Kidney epithelial cell (primary cell): ENCODE data around the gene DHFR. TPM values are rescaled to one million over a fixed set of nuclear protein-coding genes. Genes with fewer than 3 reads are reported as not detected.

ENCODE experiments used
- DNase-seq: peaks from one replicate; pipeline ENCODE4 v3.0.0-alpha.2; 2010; ENCODE audit warnings: low read depth
- H3K27me3 ChIP-seq: 2 replicates; pipeline ENCODE4 v1.6.0; 2011; ENCODE audit warnings: low read length; ENCODE audit not compliant: control insufficient read depth, insufficient read depth
- H3K36me3 ChIP-seq: 2 replicates; pipeline ENCODE4 v1.5.1; 2011; ENCODE audit warnings: low read length; ENCODE audit not compliant: control insufficient read depth, insufficient read depth
- H3K4me3 ChIP-seq: 2 replicates; pipeline ENCODE4 v1.5.1; 2011; ENCODE audit warnings: low read depth, mild to moderate bottlenecking, control low read depth, low read length
- total RNA-seq: library from RNA; depleted of rRNA; stranded (reverse); fragments of >200 nt; gene quantifications from 2 replicates; pipeline ENCODE4 v1.2.3, GENCODE V29; 2015
- TF ChIP-seq, protein P1 (sequence below): IDR thresholded peaks from 2 replicates; pipeline ENCODE4 v1.5.1; 2011; ENCODE audit warnings: mild to moderate bottlenecking, moderate library complexity, low read length, control low read depth, inconsistent platforms; ENCODE audit not compliant: insufficient read depth, poor library complexity, severe bottlenecking

The DHFR gene
- total RNA-seq, 1 donor from 2014 or later = 18.5 TPM

DNA sequence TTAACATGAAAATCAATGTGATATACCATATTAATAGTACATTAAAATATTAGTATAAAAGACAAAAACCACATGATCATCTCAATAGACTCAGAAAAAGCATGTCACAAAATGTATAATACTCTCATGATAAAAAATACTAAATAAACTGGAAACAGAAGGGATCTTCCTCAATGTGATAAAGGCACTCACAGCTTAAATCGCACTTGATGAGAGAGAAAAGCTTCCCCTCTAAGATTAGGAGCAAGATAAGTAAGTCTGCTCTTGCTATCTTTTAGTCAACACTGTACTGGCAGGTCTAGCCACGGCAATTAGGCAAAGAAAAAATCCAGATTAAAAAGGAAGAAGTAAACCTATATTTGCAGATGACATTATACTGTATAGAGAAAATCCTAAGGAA is 22.1 kb downstream of the DHFR start:
- TF ChIP-seq, protein P1, sequence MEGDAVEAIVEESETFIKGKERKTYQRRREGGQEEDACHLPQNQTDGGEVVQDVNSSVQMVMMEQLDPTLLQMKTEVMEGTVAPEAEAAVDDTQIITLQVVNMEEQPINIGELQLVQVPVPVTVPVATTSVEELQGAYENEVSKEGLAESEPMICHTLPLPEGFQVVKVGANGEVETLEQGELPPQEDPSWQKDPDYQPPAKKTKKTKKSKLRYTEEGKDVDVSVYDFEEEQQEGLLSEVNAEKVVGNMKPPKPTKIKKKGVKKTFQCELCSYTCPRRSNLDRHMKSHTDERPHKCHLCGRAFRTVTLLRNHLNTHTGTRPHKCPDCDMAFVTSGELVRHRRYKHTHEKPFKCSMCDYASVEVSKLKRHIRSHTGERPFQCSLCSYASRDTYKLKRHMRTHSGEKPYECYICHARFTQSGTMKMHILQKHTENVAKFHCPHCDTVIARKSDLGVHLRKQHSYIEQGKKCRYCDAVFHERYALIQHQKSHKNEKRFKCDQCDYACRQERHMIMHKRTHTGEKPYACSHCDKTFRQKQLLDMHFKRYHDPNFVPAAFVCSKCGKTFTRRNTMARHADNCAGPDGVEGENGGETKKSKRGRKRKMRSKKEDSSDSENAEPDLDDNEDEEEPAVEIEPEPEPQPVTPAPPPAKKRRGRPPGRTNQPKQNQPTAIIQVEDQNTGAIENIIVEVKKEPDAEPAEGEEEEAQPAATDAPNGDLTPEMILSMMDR = no peak
- Histone ChIP-seq H3K36me3 (peaks cover 1% of the 10 kb centered on the region), H3K4me3 (no peak overlapping the region), H3K27me3 (no peaks in the 10 kb centered on the region)
- DNase-seq = no peak

DNA sequence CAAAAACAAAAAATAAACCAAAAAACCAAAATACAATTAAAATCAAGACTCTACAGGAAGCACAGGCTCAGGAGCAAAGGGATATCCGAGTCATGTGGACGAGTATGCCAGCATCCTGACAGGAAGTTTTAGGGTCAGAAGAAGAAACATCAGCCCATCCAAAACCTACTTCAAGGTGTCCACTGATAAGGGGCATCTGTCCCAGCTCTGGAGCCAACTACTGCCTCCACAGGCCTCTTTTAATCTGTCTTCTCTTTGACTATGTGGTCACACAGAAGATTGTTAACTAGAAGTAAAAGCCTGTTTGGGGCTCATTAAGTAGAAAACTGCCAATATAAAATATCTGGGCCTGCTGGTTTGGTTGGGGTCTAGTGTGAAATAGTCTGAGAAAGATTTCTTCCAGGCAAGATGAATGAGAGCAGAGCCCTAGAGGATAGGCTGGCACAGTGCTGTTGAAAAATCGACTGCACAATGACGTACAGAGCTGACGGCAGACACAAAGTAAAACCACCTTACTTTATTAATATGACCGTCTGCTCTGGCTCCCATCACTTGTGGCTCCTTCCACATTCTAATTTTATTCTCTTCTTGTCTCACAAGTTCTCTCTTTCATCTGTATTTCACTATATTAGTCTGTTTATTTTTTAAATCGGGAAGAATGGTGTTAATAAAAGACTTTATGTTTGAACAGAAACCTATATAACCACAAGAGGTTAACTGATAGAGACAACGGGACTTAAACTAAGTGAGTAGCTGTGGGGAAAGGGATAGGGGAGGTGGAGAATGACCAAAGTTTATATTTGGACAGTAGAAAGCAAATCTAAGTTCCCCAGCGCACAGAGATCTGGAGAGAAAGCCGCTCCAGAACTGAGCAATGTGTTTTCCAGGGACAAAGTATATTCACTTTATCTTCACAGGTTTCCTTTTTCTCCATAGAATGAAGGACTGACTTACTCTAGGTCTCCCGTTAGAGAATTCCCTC is 23.2 kb downstream of the DHFR start:
- DNase-seq = no peak
- H3K36me3 ChIP-seq = peaks cover 1% of the 10 kb centered on the region
- TF ChIP-seq, protein P1 = no peak
- no peaks in the 10 kb centered on the region for H3K27me3 ChIP-seq
- no peak overlapping the region for H3K4me3 ChIP-seq

DNA sequence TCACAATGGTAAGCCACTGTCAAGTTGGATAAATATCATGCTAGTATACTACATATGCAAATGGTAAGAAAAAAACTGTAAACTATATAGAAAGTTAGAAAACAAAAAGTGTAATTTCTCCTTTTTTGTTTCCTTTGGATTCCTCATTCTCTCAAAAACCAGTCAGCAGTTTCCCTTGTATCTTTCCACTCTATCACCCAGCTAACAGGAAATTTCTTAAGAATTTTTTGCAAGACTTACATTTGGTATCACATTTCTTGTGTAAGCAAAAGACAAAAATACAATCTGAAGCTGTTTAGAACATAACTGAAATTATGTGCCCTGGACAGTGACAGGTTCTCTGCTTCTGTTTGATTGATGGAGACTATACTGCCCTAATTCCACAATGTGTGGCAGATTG is 25.5 kb downstream of the DHFR start:
- H3K27me3 ChIP-seq = no peaks in the 10 kb centered on the region
- DNase-seq = no peak
- no peak overlapping the region for H3K4me3 ChIP-seq
- TF ChIP-seq, protein P1 = no peak
- peaks cover 1% of the 10 kb centered on the region for H3K36me3 ChIP-seq

- Histone ChIP-seq H3K4me3 (no peak overlapping the region), H3K36me3 (no peaks in the 10 kb centered on the region), H3K27me3 (no peaks in the 10 kb centered on the region)
- no peak for DNase-seq
- TF ChIP-seq, protein P1 = no peak
Observed at GRCh38 chr5:80625230-80625629, 29.6 kb downstream of the DHFR start.

GRCh38 chr5:80623999-80624398 is 30.8 kb downstream of the DHFR start:
- no peak for DNase-seq
- Histone ChIP-seq H3K27me3 (no peaks in the 10 kb centered on the region), H3K36me3 (no peaks in the 10 kb centered on the region), H3K4me3 (no peak overlapping the region)
- TF ChIP-seq, protein P1 = no peak

GRCh38 chr5:80622756-80623155 is 32.0 kb downstream of the DHFR start:
- Histone ChIP-seq H3K4me3 (no peak overlapping the region), H3K36me3 (no peaks in the 10 kb centered on the region), H3K27me3 (no peaks in the 10 kb centered on the region)
- DNase-seq = no peak
- TF ChIP-seq, protein P1 = no peak
